SK-N-MC (cell line): ENCODE data around the gene FBXL20.

ENCODE experiments used
- DNase-seq: peaks from one replicate; pipeline ENCODE4 v3.0.0-alpha.2; 2011; ENCODE audit warnings: low read depth, low spot score
- H3K27ac ChIP-seq: fragments of 200-600 bp; sonication (generic); 2 replicates; pipeline ENCODE4 v1.5.1; 2016; ENCODE audit warnings: mixed run types
- H3K36me3 ChIP-seq: fragments of 200-600 bp; sonication (generic); 2 replicates; pipeline ENCODE4 v1.6.1; 2017; ENCODE audit warnings: antibody characterized with exemption, low read length, mixed read lengths; ENCODE audit not compliant: insufficient read depth
- H3K4me3 ChIP-seq: fragments of 200-600 bp; sonication (generic); 2 replicates; pipeline ENCODE4 v1.5.1; 2016
- H3K9ac ChIP-seq: fragments of 200-600 bp; sonication (generic); 2 replicates; pipeline ENCODE4 v1.8.0; 2017; ENCODE audit warnings: mixed run types, mixed read lengths; ENCODE audit not compliant: insufficient read length
- H3K9me3 ChIP-seq: fragments of 200-600 bp; sonication (generic); 2 replicates; pipeline ENCODE4 v1.6.1; 2017; ENCODE audit warnings: low read depth, mild to moderate bottlenecking, antibody characterized with exemption, low read length, moderate library complexity, mixed read lengths
- EZH2 ChIP-seq: fragments of 200-600 bp; sonication (generic); IDR thresholded peaks from one replicate; pipeline ENCODE4 v1.6.1; 2017; ENCODE audit warnings: antibody characterized with exemption
- FOXP2 ChIP-seq: optimal IDR thresholded peaks from 2 replicates; pipeline ENCODE3; 2011; ENCODE audit warnings: mild to moderate bottlenecking, moderate library complexity; ENCODE audit not compliant: insufficient read depth; ENCODE audit errors: extremely low read length, control extremely low read depth
- POLR2AphosphoS5 ChIP-seq: IDR thresholded peaks from 2 replicates; pipeline ENCODE4 v1.6.1; 2012; ENCODE audit warnings: mild to moderate bottlenecking, low read depth, low read length, borderline replicate concordance

Gene FBXL20

DNA sequence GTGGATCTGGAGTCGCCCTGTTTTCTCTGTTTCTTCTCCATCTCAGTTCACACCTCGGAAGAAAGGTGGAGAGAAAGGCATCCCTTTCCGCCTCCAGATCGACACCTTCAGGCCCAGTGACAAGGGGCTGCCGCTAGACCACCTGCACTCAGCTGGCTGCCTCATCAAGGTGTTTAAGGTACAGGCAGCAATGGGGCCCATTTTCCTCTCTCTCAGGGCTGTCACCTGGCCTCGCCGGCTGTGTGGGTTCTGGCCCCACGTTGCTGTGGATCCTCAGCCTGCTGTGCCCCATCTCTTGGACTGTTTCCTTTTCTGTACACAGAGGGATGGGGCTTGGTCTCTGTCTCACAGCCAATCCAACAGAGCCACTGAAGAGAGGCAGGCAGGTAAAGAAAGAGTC lies 158.3 kb downstream of the FBXL20 start:
- no peak overlapping the region for H3K27ac ChIP-seq
- H3K9me3 ChIP-seq = no peaks in the 10 kb centered on the region
- H3K9ac ChIP-seq = no peak overlapping the region
- no peak for DNase-seq
- no peak overlapping the region for H3K4me3 ChIP-seq
- no peaks in the 10 kb centered on the region for H3K36me3 ChIP-seq
- TF ChIP-seq EZH2 (no peak), POLR2AphosphoS5 (no peak), FOXP2 (no peak)

DNA sequence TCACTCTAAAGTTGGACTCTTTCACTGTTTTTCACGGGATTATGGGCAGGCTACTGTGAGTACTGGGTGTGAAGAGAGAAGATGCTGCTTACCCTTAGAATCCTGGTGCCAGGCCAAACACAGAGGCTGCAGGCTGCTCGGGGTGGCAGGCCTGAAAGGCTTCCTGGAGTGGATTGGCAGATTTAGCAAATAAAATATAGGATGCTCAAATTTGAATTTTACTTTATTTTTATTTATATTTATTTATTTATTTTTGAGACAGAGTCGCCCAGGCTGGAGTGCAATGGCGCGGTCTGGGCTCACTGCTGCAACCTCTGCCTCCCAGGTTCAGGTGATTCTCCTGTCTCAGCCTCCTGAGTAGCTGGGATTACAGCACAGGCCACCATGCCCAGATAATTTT lies 160.8 kb downstream of the FBXL20 start:
- H3K9ac ChIP-seq = no peak overlapping the region
- no peaks in the 10 kb centered on the region for H3K9me3 ChIP-seq
- no peak overlapping the region for H3K4me3 ChIP-seq
- DNase-seq = no peak
- no peak overlapping the region for H3K27ac ChIP-seq
- no peaks in the 10 kb centered on the region for H3K36me3 ChIP-seq
- TF ChIP-seq FOXP2 (no peak), POLR2AphosphoS5 (no peak), EZH2 (no peak)

DNA sequence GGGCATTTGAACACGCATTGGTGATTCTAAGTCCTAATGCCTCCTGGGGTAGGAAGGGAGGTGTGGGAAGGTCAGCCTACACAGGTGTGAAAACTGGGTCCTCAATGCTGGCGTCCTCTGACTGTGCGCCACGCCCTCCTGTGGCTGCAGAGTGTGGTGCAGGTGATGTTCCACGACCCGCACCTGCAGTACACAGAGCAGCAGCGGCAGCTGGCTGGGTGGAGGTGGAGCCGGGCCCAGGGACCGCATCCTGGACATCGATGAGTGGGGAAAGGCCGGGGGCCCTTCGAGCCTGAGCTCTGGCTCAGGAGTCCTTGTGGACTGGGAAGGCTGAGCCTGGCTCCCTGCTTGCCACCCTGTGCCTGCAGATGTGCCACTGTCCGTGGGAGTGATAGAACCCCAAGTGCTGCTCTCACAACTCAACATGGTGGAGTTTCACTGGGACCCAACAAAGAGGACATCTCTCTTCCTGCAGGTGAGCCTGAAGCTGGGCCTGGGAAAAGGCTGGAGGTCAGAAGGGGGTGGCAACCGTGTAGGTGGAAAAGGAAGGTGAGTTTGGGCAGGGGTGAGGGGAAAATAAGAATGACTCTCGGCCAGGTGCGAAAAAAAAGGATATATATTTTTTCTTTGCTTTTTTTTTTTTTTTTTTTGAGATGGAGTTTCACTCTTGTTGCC lies 161.6 kb downstream of the FBXL20 start:
- Histone ChIP-seq H3K9me3 (no peaks in the 10 kb centered on the region), H3K4me3 (no peak overlapping the region), H3K27ac (no peak overlapping the region), H3K36me3 (no peaks in the 10 kb centered on the region), H3K9ac (no peak overlapping the region)
- no peak for DNase-seq
- TF ChIP-seq POLR2AphosphoS5 = no peak
- no peak for TF ChIP-seq FOXP2
- TF ChIP-seq EZH2 = no peak

DNA sequence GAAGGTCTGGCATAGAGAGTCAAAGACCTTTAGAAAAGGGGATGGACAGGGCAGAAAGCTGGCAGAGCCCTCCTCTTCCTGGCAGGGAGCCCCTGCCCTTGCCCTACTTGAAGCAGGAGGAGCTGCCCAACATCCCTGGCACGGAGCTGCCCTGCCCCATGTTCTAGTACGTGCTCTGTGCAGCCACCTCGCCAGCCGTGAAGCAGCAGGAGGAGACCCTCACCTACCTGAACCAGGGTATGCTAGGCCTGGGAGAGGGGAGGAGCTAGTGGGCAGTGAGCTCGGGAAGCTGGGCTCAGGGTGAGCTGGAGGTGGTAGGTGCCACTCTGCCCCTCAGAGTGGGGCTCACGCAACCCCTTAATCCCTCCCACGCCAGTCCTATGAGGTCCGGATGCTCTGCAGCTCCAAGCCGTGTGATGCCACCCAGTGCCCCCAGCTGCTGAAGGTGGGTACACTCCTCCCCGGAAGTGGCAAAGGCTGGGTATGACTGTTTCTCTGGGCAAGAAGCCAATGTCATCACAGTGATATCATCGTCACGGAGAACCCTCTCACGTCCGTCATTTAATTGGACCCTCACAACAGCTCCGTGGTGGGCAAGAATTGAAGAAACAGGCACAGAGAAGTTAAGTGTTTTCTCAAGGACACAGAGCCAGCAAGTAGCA lies 163.0 kb downstream of the FBXL20 start:
- Histone ChIP-seq H3K4me3 (no peak overlapping the region), H3K9ac (no peak overlapping the region), H3K27ac (no peak overlapping the region)

DNA sequence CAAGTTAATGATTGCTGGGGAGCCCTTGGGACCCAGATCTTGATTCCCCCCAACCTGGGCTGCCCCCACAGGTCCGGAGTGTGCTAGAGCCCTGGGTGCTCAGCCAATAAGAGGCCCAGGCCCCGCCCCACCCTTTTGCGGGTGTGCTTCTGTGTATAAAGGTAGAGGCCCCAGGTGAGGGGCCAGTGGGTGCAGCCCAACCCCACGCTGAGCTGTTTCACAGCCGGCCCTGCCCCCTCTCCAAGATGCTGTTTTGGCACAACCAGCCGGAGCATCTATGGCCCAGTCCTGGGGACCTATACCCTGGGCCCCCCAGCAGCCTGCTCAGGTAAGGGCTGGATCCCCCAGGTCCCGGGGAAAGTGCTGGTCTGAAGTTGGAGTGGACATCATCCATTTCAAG lies 163.8 kb downstream of the FBXL20 start:
- no peak overlapping the region for H3K4me3 ChIP-seq
- H3K9ac ChIP-seq = no peak overlapping the region
- H3K9me3 ChIP-seq = no peaks in the 10 kb centered on the region
- DNase-seq = no peak
- no peaks in the 10 kb centered on the region for H3K36me3 ChIP-seq
- TF ChIP-seq EZH2 (no peak), FOXP2 (no peak), POLR2AphosphoS5 (no peak)
- no peak overlapping the region for H3K27ac ChIP-seq

More for the DNA sequence above, 163.0 kb downstream of the FBXL20 start:
- no peak for TF ChIP-seq POLR2AphosphoS5
- TF ChIP-seq FOXP2 = no peak
- TF ChIP-seq EZH2 = no peak
- no peaks in the 10 kb centered on the region for H3K36me3 ChIP-seq
- H3K9me3 ChIP-seq = no peaks in the 10 kb centered on the region
- DNase-seq = no peak

DNA sequence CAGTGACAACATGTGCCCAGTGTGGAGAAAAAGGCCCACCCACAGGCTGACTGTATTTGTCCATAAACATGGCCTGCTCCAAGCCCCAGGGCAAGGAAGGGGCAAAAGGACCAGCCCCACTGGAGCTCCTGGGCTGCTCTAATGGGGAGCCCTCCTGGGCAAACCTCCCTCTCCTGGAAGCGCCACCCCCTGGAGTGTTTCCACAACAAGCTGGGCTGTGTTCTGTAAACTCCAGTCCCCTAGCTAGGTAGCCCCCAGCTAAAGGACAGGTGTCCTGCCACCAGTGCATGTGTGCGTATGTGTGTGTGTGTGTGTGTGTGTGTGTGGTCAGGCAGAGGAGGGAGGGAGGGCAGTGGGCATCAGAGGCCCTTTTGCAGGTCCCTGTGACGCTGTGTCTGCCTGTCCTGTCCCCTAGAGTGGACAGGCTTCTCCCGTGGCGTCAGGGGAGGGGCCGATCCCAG lies 164.4 kb downstream of the FBXL20 start:
- H3K4me3 ChIP-seq = no peak overlapping the region
- TF ChIP-seq EZH2 = no peak
- TF ChIP-seq POLR2AphosphoS5 = no peak
- no peak for TF ChIP-seq FOXP2
- no peak for DNase-seq
- no peak overlapping the region for H3K27ac ChIP-seq
- no peak overlapping the region for H3K9ac ChIP-seq
- no peaks in the 10 kb centered on the region for H3K36me3 ChIP-seq
- no peaks in the 10 kb centered on the region for H3K9me3 ChIP-seq

DNA sequence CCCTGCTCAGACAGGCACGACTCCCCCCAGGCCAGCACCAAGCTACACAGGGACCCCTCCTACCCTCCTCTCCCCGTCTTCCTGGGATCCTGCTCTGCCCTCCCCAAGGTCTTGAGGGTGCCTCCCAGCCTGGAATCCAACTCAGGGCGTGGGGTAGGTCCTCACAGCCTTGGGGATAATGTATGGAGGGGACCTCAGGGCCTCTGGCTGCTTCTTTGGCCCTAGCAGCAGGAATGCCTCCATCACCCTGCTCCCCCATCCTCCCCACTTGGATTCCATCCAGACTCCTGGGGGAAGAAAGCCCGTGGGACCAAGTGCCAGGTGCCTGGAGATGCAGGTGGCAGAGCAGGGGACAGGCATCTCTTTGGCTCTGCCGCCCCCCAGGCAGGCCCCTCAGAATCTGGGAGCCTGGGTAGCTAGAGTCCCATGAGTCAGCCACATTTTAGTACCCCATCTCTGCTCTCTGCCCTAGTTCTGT lies 164.9 kb downstream of the FBXL20 start:
- H3K36me3 ChIP-seq = no peaks in the 10 kb centered on the region
- no peak overlapping the region for H3K27ac ChIP-seq
- no peak for TF ChIP-seq FOXP2
- no peaks in the 10 kb centered on the region for H3K9me3 ChIP-seq
- no peak for DNase-seq
- no peak overlapping the region for H3K9ac ChIP-seq
- no peak overlapping the region for H3K4me3 ChIP-seq

DNA sequence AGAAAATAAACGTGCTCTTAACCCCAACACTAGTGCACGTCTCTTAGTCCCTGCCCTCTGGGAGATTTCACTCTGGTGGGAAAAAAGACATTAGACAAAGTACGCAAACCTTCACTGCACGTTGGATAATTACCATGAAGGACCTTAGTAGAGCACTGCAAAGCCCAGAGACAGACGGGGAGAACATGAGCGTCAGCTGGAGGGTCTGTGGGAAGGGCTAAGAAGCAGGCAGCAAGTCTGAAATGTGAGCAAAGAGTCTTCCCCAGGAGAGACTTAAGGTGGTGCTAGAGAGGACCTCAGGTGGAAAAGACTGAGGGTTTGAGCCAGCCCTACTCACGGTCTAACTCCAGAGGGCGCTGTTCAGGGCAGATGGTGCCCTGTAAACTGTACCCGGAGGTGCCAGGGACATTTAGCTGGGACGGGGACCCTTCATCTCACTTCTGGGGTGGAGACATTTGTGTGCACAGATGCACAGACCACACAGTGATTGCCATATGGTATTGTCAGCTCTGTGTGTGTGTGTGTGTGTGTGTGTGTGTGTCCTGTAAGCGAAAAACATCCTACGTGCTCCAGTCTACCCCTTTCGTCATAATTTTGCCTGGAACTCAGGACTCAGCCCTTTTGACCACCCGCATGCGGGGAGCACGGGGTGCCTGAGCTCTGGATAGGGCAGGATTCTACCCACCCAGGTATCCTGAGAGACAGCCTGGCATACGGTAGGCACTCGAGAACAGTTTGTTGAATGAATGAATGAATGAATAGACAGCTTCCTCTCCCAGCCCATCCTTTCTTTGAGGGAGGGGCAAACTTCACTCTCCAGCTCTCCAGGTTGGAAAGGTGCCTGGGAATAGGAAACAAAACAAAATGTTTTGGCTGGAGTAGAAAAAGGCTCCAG lies 165.6 kb downstream of the FBXL20 start:
- TF ChIP-seq EZH2 (no peak), POLR2AphosphoS5 (no peak), FOXP2 (no peak)
- no peak for DNase-seq
- Histone ChIP-seq H3K9ac (no peak overlapping the region), H3K27ac (no peak overlapping the region), H3K4me3 (no peak overlapping the region), H3K36me3 (no peaks in the 10 kb centered on the region), H3K9me3 (no peaks in the 10 kb centered on the region)
